ENCODE data around the gene KLHL36. TPM values are rescaled to one million over a fixed set of nuclear protein-coding genes. Genes with fewer than 3 reads are reported as not detected.
"Not testable (repeated sequence)": the region's sequence is repeated elsewhere in the genome, so short reads cannot be mapped to it uniquely, and the experiment has no call there.

Gene KLHL36
- total RNA-seq, 1 donor from 2014 or later = 59.8 TPM

DNA sequence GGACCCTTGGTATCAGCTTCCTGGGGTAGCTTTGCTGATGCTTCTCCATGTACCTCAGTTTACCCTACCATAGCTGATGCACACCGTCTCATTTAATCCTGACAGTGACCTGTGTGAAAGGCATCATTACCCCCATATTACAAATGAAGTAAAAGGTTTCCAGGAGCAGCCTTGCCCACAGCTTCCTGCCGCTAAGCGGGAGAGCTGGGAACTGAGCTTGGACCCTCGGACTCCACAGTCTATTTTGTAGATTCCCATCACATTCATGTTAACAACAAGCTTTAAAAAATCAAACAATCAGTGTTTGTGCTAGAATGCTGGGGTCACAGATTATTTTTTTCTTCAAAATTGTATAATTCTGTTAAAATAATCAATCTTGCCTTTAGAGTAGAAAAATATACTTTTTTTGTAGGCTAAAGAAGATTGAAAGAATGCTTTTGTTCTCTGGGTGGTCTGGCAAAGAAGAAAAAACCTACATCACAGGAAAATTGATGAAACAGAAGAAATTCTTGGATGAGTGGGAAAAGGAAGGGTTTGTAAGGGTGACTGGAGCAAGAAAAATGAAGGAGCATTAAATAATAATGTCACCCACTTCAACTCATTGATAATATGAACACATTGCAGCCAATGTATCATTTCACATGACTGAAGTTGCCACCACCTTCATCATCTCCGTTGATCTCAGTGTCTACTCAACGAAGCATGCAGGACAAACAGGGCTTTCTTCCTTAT, 41.9 kb downstream of the KLHL36 start:
- intact Hi-C loops (cut with micrococcal nuclease) = no loop called here

DNA sequence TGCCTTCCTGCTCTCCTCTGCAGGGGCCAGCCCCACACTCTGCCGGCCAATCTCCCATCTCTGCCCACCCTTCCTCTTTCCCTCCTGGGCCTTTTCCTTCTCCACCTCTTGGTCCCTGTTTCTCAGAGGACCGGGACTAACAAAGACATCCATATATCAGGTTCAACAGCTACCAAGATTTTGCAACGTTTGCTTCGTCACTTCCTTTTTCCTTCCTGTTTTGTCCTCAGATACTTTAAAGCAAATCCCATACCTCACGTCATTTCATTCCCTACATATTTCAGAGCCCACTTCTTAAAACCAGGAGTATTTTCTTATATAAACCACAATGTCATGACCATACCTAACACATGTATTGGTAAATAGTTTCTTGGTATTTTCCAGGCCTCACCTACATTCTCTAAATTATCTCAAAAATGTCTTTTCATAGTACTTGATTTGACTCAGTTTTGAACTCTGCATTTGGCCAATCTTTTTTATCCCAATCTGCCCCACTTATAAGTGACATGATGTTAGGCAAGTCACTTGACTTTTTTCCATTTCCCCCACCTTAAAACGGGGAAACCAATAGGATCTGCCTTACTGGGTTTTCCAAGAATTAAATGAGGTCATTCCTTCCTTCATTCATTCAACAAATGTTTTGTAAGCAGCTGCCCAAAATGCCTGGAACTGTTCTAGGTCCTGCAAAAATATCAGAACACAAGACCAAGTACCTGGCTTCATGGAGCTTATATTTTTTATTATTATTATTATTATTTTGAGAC, 44.3 kb downstream of the KLHL36 start:
- intact Hi-C loops (cut with micrococcal nuclease) = no loop called here

DNA sequence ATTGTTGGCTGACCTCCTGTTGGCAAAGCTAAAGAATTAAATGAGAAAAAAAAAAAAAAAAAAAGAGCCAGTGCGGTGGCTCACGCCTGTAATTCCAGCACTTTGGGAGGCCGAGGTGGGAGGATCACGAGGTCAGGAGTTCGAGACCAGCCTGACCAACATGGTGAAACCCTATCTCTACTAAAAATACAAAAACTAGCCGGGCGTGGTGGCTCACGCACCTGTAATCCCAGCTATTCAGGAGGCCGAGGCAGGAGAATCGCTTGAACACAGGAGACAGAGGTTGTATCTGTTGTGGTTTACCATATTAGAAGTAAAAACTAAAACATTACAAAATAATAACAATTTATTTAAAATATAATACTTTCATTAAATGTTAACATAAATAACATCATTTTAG, 45.6 kb downstream of the KLHL36 start:
- intact Hi-C loops (cut with micrococcal nuclease) = not testable (repeated sequence)

DNA sequence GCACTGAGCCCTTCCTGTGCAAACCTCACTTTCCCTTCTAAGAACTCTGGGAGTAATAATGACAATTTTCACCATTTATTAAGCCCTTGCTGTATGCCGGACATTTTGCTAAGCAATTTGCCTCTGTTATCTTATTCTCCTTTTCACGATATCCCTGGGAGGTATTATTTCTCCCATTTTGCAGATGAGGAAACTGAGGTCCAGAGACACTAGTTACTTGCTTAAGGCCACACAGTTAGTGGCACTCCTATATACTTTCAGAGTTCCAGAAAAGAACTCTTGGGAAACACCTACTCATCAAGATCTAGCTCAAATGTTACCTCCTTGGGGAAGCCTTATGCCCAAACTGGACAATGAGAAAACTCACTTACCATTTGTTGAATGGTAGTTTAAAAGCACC, 46.7 kb downstream of the KLHL36 start:
- intact Hi-C loops (cut with micrococcal nuclease) = no loop called here

DNA sequence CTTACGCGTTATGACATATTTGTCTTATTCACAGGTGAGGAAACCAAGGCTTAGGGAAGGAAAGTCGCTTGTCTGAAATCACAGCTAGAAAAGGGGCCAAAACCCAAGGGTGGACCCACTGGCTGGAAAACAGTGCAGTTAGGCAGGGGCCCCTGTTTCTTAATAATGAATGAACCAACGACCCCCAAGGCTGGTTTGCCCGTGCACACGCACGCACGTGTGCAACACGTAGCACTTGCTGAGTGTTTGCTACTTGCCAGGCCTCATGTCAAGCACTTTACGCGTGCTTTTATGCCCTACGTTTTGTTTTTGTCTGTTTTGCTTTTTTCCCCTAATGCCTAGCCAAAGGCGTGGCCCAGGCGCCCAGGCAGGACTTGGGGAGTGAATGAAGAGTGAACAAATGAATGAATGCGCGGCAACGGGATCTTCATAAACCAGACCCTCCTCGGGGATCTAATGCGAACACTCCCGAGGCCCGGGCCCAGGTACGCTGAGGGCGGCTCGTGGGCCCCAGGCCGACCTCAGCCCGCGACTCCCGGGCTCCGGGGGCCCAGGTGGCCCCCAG, 50.9 kb downstream of the KLHL36 start:
- intact Hi-C loops (cut with micrococcal nuclease) = no loop called here

DNA sequence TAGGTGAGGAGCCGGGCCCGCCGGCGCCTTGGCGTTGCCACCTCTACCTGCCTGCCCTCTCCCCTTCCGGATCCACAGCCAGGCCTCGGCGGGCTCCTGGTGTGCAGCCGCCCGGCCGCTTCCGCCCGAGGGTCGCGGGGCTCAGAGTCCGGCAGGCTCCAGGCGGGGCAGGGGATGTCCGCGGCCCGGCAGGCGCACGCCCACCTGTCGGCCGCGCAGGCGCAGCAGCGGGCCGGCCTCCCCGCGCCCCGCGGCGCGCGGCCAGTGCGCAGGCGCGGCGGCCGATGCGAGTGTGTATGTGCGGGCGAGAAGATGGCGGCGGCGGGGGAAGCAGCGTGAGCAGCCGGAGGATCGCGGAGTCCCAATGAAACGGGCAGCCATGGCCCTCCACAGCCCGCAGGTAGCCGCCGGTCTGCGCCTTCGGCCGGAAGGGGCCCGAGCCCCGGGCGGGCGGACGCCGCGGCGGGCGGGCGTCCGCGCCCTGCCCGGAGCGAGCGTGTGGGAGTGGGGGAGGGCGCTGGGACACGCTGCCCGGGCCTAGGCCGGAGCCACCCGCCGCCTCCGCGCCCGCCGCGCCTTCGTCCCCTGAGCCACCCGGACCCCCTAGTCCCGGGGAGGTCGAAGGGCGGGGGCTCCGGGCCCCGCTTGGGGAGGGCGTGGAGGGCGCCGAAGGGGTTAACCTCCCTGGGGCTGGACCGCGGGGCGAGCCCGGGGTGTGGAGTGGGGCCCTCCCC, 51.6 kb downstream of the KLHL36 start, which contains the start of gene USP10:
Gene USP10 (plus strand): TSS at position 289 of the 734 bp plus-strand sequence. CDS start 91 bp downstream, at position 380.
- intact Hi-C loops (cut with micrococcal nuclease) = loop anchor here (1.0 to 5.0 kb wide), 5 partner anchors 26 to 327 kb away; partner anchors contain the start of gene KIAA0513

DNA sequence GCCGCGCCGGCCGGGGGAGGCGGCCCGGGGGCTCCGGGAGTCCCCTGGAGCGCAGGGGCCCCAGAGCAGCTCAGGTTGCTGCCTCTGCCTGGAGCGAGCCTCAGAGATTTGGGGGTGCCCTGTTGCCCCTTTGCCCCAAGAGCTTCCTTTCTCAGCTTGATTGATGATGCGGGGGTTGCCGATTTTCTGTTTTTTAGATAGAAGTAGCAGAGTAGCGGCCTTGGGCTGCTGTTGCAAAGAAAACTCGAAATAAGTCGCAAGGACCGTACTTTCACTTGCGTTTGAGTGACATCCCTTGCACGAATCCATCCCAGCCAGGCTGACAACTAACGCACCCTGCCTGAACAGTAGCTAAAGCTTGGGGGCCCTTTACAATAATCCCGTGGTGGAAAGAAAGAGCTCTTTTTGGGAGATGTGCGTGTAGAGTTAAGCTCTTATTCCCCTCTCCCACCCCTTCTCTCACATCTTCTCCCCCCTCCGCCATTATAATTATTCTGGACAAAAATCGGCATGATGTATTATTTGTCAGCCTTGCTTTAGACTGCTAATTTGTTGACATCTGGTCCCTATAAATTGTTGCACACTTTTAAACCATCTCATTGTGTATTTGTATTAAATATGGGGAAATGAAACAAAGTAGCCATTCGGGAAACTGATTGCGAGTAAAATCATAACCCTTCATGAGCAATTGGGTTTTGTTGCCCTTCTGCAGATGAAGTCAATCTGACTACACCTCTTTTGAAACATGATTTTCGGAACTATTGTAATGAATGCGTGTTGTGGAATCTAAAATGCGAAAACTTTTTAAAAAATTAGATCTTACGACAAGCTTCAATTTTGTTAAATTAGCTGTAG, 52.4 kb downstream of the KLHL36 start:
- intact Hi-C loops (cut with micrococcal nuclease) = loop anchor here (1.0 to 5.0 kb wide), 5 partner anchors 26 to 327 kb away; partner anchors contain the start of gene KIAA0513

DNA sequence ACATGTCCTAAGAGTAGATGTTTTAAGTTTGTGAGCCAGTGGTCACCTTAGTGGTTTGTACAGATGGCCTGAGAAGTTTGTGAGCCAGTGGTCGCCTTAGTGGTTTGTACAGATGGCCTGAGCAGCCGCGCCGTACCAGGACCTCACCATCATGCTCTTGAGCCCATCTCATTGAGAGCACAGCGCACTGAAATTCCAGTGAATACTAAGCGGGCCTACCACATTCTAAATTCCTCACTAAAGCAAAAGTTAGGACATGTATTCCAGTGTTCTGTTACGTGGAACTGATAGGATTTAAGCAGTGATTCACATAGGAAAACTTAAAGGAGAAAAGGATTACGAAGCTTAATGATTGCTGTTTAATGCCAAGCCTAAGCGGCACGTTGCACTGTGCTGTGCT, 55.4 kb downstream of the KLHL36 start:
- intact Hi-C loops (cut with micrococcal nuclease) = loop anchor here (5.0 kb wide), 1 partner anchor 324 kb away; the partner anchor contains the start of gene KIAA0513

DNA sequence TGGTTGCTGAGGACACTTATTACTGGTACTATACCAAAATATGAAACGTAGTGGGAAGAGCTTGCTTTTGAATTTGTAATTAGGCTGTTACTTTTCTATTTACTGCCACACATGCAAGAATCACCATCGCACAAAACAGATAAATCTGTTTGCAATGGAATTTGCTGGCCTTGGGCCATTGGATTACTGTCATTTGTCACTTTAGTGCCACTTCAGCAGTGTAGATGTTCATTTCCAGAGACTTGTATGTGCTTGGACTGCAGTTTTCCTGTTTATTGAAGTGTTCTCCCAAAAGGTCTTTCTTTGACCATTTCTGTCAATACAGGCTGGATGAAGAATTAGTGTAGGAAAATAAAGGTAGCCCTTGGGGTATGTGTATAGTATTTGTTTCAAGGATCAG, 55.9 kb downstream of the KLHL36 start:
- intact Hi-C loops (cut with micrococcal nuclease) = loop anchor here (5.0 kb wide), 1 partner anchor 323 kb away; the partner anchor contains the start of gene KIAA0513

DNA sequence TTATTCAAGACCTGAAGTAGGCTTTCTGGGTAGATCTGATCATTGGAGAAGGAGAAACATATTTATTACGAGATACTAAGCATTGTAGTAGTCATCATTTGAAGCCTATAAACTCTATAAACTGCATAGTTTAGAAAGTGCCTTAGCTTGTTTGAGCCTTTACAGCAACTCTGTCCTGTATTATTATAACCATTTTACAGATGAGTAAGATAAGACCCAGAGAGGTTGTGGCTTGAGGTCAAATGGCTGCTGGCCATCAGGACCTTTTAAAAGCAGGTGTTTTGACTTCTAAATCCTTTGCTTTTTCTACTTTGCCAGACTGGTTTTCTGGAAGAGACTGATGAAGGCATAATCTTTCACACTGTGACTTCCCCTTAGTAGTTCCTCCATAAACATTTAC, 58.5 kb downstream of the KLHL36 start:
- intact Hi-C loops (cut with micrococcal nuclease) = no loop called here

DNA sequence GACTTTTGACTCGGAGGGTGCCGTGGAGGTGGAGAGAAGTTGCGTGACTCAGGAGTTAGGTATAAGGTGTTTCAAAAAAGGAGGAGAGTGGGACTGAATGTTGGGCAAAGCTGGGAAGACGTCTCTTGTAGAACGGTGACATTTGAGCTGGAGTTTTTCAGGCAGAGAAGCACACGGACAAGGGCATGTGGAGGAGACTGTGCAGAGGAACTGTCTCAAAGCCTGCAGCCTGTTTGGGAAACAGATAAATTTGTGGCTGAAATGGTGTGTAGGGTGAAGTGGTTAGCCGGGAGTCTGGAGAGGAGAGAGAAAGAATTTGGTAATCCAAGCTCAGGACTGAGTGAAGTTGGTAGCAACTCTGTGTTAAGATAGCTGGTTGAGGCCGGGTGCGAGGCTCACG, 61.3 kb downstream of the KLHL36 start:
- intact Hi-C loops (cut with micrococcal nuclease) = no loop called here

DNA sequence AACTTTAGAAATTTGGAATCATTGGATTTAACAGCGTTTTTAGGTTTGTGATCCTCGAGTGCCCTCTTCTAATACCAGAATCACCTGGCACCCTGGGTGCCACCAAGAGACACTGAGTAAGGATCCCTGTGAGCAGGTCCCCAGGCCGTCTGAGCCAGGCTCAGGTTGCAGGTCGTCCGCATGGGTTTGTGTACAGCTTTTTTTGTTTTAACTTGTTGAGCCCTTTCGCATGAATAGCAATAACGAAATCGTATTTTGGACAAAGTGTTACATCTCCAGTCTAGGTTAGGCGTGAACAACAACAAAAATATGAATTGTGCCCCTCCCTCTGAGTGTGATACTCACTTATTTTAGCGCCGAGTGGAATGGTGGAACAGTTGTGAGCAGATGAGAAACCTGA, 62.4 kb downstream of the KLHL36 start:
- intact Hi-C loops (cut with micrococcal nuclease) = no loop called here

Other genes with a start within 250 kb of the KLHL36 start
- 33.9 and 39.8 TPM in 2 replicates for gene MEAK7, start 143.9 kb upstream of the KLHL36 start, total RNA-seq
- 777 and 788 TPM in 2 replicates for gene COTL1, start 30.4 kb upstream of the KLHL36 start, total RNA-seq
- gene USP10, start 51.5 kb downstream of the KLHL36 start, total RNA-seq = 111 and 116 TPM in 2 replicates
- 0.12 and 0.17 TPM in 2 replicates for gene CRISPLD2, start 171.5 kb downstream of the KLHL36 start, total RNA-seq

Data from T-helper 1 cell treated with Interleukin-12 subunit alpha and Interleukin-12 subunit beta and Interleukin-4 antibody, amounts not matched to agents 30 ng/mL and 1 ng/mL, for 36 hours (primary cell).